Left colon (tissue), 2 donors: Measurements from ENCODE around the gene THRAP3. TPM values are rescaled to one million over a fixed set of nuclear protein-coding genes. Genes with fewer than 3 reads are reported as not detected.
"Not testable (repeated sequence)": the region's sequence is repeated elsewhere in the genome, so short reads cannot be mapped to it uniquely, and the experiment has no call there.

Experiments used
- ATAC-seq: fragments of 200-7000 bp; cut with Tn5 transposase; one replicate; pipeline ENCODE4 v1.9.1; 2020; ENCODE audit warnings: mild to moderate bottlenecking, moderate library complexity
- DNase-seq, 2 donors: peaks; one replicate each; pipeline ENCODE4 v3.0.0-alpha.2; 2020
- intact Hi-C, 2 donors: fragments of 100-400 bp; cut with DNase I in 1 of 2; cut with micrococcal nuclease in 1 of 2; formaldehyde crosslinking; loops; one replicate each; pipeline versions ENCODE4 v1.11.2 to v1.14.0; 2022; cut with DNase I, micrococcal nuclease
- long read RNA-seq: library from polyadenylated mRNA; unstranded; transcript quantifications from one replicate; pipeline ENCODE4 v2.0.0, GENCODE V29; 2021
- total RNA-seq, 2 donors: library from RNA; stranded (reverse); fragmentation: NEBNext Ultra II Directional; extraction: Animal tissue kit (Norgen Biotek cat#: 25700); gene quantifications; one replicate each; pipeline ENCODE4 v1.2.1, GENCODE V29; 2021
- donor health status: DM: no; HTN: no; CAD: no.
- donor health status: DM: yes; HTN: yes; CAD: no.

THRAP3 gene, protein sequence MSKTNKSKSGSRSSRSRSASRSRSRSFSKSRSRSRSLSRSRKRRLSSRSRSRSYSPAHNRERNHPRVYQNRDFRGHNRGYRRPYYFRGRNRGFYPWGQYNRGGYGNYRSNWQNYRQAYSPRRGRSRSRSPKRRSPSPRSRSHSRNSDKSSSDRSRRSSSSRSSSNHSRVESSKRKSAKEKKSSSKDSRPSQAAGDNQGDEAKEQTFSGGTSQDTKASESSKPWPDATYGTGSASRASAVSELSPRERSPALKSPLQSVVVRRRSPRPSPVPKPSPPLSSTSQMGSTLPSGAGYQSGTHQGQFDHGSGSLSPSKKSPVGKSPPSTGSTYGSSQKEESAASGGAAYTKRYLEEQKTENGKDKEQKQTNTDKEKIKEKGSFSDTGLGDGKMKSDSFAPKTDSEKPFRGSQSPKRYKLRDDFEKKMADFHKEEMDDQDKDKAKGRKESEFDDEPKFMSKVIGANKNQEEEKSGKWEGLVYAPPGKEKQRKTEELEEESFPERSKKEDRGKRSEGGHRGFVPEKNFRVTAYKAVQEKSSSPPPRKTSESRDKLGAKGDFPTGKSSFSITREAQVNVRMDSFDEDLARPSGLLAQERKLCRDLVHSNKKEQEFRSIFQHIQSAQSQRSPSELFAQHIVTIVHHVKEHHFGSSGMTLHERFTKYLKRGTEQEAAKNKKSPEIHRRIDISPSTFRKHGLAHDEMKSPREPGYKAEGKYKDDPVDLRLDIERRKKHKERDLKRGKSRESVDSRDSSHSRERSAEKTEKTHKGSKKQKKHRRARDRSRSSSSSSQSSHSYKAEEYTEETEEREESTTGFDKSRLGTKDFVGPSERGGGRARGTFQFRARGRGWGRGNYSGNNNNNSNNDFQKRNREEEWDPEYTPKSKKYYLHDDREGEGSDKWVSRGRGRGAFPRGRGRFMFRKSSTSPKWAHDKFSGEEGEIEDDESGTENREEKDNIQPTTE
- total RNA-seq = 10 to 100 TPM; 78.7 to 79.7 TPM
- long read RNA-seq, partial matches to known transcripts = 89 of 105 reads
- long read RNA-seq, other reads (novel, unspliced or antisense) = 16 of 105 reads

GRCh38 chr1:36223996-36224536 is at the start of gene THRAP3:
TSS of gene THRAP3 (plus strand) at chr1:36224443. CDS start at chr1:36282564, 58,121 bp downstream.
- intact Hi-C loops = no loop called here
- DNase-seq = peak; percentile 99 to 100
- ATAC-seq = peak; percentile 91

- DNase-seq = no peak
- intact Hi-C loops = no loop called here
- ATAC-seq = no peak
These were observed 49.5 kb upstream of the THRAP3 start for GRCh38 chr1:36174713-36175112.

DNA sequence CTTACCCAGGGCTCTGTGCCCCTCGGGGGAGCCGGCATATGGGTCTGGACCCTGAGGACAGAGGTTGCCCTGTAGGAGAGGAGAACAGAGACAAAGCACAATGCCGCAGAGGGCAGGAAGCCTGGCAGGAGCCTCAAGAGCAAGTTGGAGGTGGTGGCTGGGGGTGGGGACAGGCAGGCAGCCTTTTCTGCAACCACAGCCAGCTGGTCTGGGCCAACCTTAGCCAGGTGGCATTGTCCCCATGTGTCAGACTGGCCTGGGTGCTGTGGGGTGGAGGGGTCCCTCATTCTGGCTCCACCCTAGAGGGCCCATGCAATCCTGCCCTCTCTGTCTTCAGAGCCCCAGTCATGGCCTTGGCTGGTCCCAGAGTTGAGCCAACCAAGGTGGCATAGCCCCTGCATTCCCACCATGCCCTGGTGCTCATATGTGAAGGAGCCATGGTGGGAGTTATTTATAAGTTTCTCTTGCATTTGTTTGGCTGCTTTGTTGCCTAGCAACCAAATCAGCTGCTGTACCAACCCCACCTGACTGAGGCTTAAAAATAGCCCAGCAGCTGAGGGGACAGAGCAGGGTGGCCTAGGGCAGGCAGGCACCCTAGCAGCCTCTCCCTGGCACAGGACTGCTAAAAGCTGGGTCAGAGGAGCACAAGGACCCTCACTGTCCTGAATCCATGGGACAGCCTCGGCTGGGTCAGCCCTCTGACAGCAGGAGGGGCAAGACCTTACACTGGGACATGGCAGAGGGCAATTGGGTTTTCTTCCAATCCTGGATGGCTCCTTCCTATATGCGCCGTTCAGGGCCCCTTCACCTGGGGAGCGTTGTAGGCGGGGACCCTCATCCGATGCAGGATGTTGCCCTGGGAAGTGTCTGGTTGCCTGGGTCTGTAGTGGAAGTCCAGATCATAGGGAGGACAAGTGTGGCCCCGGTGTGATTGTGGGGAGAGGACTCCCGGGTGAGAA is 48.8 kb upstream of the THRAP3 start:
- intact Hi-C loops = no loop called here
- DNase-seq = peak in 1 of 2 donors; percentile 61
- ATAC-seq = no peak

DNA sequence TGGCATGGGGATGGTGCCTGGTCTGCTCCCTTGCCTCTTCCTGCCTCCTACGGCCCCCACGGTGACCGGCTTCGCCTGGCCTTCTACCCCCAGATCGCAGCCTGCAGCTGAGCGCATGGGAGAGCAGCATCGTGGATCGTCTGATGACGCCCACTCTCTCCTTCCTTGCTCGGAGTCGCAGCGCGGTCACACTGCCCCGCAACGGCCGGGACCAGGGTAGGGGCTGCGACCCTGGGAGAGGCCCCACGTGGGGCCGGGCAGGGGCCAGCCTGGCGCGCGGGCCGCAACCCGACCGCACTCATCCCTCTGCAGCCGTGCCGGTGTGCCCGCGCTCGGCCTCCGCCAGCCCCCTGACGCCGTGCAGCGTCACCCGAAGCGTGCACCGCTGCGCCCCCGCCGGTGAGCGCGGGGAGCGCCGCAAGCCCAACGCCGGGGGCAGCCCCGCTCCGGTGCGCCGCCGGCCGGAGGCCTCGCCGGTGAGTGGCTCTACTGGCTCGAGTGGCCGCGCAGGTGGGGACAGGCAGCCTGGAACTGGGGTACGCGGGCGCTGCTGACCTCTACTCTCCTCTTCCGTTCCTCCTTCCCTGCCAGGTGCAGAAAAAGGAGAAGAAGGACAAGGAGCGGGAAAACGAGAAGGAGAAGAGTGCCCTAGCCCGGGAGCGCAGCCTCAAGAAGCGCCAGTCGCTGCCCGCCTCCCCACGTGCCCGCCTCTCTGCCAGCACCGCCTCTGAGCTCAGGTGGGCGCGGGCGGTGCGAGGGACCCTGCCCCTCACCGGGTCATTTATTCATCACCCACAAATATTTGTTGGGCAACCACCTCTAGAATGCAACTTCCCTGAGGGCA is 47.9 kb upstream of the THRAP3 start:
- ATAC-seq = no peak

GRCh38 chr1:36177589-36178431 is 46.4 kb upstream of the THRAP3 start:
- DNase-seq = no peak
- ATAC-seq = peak; percentile 22
- intact Hi-C loops = no loop called here

More for the DNA sequence above, 47.9 kb upstream of the THRAP3 start:
- intact Hi-C loops = no loop called here
- no peak for DNase-seq

- intact Hi-C loops = no loop called here
- DNase-seq (peak; percentile 89 to 90), ATAC-seq (peak; percentile 95)
These were observed 45.6 kb upstream of the THRAP3 start for GRCh38 chr1:36178471-36179219.

DNA sequence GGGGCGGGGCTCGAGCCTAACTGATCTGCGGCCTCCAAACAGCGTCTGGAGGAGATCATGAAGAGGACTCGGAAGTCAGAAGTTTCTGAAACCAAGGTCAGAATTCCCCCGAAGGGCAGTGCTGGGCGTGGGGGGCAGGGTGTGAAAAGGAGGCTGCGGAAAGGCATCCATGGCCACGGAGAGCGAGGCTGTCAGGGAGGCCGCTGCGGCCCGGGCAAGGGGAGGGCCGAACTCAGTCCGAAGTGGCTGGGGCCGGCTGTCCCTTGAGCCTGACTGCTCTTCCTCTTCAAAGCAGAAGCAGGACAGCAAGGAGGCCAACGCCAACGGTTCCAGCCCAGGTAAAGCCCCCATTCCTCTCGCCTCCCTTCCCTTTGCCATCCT is 45.0 kb upstream of the THRAP3 start:
- ATAC-seq = no peak
- DNase-seq = no peak
- intact Hi-C loops = no loop called here

DNA sequence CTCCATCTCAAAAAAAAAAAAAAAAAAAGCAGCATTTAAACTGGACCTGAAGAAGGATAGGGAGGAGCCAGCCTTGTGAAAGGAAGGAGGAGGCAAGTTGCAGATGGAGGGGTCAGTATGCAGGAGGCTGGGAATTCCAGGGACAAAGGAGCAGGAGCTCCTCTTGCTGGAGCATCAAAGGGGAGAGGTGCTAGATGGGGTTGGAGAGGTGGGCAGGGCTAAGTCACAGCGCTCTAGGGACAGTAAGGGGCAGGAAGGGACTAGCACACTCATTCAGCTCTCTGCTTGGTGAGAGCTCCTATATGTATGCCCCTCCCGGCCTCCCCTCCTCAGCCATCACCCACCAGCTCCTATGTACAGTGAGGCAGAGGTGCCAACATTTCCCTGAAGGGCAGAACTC is 41.5 kb upstream of the THRAP3 start:
- ATAC-seq = no peak
- no peak for DNase-seq
- intact Hi-C loops = loop anchor here in 1 of 2 donors (10.0 kb wide), 1 partner anchor 102 kb away; no protein-coding TSS in a partner anchor

DNA sequence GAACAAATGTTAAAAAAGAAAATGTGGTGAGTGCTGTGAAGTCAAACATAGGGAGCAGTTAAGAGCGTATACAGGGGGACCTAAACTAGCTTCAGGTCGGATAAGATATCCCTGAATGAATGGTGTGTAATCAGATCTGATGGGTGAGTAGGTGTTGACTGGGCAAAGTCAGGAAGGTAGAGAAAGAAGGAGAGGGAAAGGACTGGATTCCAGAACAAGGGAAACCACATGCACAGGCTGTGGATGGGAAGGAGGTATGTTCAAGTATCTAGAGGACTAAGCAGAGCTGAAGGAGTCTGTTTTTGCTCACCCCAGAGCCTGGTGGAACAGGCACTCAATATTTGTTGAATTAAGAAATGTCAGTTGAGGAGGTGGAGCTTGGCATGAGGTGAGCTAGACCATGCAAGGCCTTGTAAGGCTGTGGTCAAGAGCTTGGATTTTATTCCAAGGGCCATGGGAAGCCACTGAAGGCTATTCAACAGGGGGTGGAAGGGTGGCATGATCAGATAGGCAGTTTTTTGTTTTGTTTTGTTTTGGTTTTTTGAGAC is 40.9 kb upstream of the THRAP3 start:
- DNase-seq (peak in 1 of 2 donors; percentile 58), ATAC-seq (no peak)
- intact Hi-C loops = loop anchor here in 1 of 2 donors (10.0 kb wide), 1 partner anchor 101 kb away; no protein-coding TSS in a partner anchor

GRCh38 chr1:36187800-36188593 is 36.2 kb upstream of the THRAP3 start:
- ATAC-seq (peak; percentile 99), DNase-seq (peak; percentile 85 to 86)
- intact Hi-C loops = loop anchor here in 1 of 2 donors (10.0 kb wide), 1 partner anchor 97 kb away; no protein-coding TSS in a partner anchor

- ATAC-seq, DNase-seq, intact Hi-C loops: not testable (repeated sequence)
These were observed 27.4 kb upstream of the THRAP3 start for GRCh38 chr1:36196805-36197204.

DNA sequence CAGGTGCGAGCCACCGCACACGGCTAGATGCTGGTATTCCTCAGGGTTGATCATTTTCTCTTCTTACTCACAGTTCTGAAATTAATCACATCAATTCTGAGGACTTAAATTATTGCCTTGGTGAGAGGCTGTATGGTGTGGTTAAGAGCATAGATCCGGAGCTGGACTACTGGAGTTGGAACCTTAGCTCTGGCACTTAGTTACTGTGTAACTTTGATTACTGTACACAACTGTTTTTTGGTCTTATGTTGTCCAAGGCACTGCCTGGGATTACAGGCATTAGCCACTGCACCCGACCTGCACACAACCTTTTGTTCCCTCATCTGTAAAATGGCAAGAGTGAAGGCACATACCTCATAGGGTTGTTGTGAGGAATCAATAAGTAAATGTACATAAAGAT is 25.6 kb upstream of the THRAP3 start:
- intact Hi-C loops = no loop called here
- ATAC-seq (no peak), DNase-seq (no peak)

- intact Hi-C loops = no loop called here
- DNase-seq (peak in 1 of 2 donors; percentile 33), ATAC-seq (peak; percentile 88)
These were observed 24.1 kb upstream of the THRAP3 start for GRCh38 chr1:36199934-36200741.
